RWPE2 (cell line): ENCODE data around the gene SEMA4D.
A peak's percentile ranks its signal among the peaks of the same experiment; 100 is the strongest.

Experiments
- ATAC-seq: fragments of 200-7000 bp; cut with Tn5 transposase; 3 replicates; pipeline ENCODE4 v1.9.1; 2021; ENCODE audit warnings: low read depth
- DNase-seq: peaks from one replicate; pipeline ENCODE4 v3.0.0-alpha.2; 2020; ENCODE audit warnings: low spot score
- H3K27ac ChIP-seq: fragments of 450-650 bp; 2 replicates; pipeline ENCODE4 v1.5.1; 2017; ENCODE audit warnings: mild to moderate bottlenecking; ENCODE audit not compliant: poor library complexity, severe bottlenecking
- H3K27me3 ChIP-seq: fragments of 250-450 bp; sonication (Bioruptor Pico); 2 replicates; pipeline ENCODE4 v1.5.1; 2021; ENCODE audit warnings: mild to moderate bottlenecking, moderate library complexity; ENCODE audit not compliant: insufficient read depth, poor library complexity, severe bottlenecking
- H3K36me3 ChIP-seq: fragments of 250-450 bp; sonication (Bioruptor Pico); 2 replicates; pipeline ENCODE4 v1.5.1; 2020; ENCODE audit warnings: low read depth, mild to moderate bottlenecking, moderate library complexity
- H3K4me1 ChIP-seq: fragments of 250-450 bp; sonication (Bioruptor Pico); 2 replicates; pipeline ENCODE4 v1.5.1; 2021; ENCODE audit warnings: mild to moderate bottlenecking, moderate library complexity; ENCODE audit not compliant: insufficient read depth, poor library complexity, severe bottlenecking
- H3K4me3 ChIP-seq: fragments of 250-450 bp; sonication (Bioruptor Pico); 2 replicates; pipeline ENCODE4 v1.5.1; 2021; ENCODE audit warnings: mild to moderate bottlenecking, moderate library complexity; ENCODE audit not compliant: severe bottlenecking
- H3K9me3 ChIP-seq: fragments of 250-450 bp; sonication (Bioruptor Pico); 2 replicates; pipeline ENCODE4 v1.5.1; 2021; ENCODE audit warnings: mild to moderate bottlenecking, moderate library complexity; ENCODE audit not compliant: severe bottlenecking
- TF ChIP-seq, protein P1 (sequence below): fragments of 450-650 bp; IDR thresholded peaks from one replicate; pipeline ENCODE4 v1.5.1; 2017; ENCODE audit warnings: mild to moderate bottlenecking, moderate library complexity; ENCODE audit not compliant: poor library complexity, severe bottlenecking

SEMA4D gene

DNA sequence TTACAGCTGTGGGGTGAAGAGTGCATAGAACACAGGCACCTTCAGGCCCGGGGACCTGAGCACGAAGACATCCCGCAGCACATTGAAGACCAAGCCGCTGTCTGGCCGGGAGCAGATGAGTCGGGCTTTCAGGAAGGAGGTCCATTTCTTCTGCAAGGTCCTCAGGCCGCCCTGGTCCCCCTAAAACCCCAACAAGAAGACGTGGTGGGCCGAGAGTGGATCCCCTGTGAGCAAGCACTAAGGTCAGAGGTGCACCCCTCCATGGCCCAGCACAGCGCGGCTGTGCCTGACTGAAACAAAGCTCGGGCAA, 109.1 kb downstream of the SEMA4D start:
- peaks cover 6% of the 10 kb centered on the region; the same call in 1 of the 2 replicates for H3K36me3 ChIP-seq
- peaks cover 9% of the 10 kb centered on the region for H3K4me1 ChIP-seq
- H3K27ac ChIP-seq = no peak overlapping the region
- DNase-seq (no peak), ATAC-seq (no peak)
- no peaks in the 10 kb centered on the region for H3K9me3 ChIP-seq
- H3K4me3 ChIP-seq = no peak overlapping the region
- TF ChIP-seq, protein P1, sequence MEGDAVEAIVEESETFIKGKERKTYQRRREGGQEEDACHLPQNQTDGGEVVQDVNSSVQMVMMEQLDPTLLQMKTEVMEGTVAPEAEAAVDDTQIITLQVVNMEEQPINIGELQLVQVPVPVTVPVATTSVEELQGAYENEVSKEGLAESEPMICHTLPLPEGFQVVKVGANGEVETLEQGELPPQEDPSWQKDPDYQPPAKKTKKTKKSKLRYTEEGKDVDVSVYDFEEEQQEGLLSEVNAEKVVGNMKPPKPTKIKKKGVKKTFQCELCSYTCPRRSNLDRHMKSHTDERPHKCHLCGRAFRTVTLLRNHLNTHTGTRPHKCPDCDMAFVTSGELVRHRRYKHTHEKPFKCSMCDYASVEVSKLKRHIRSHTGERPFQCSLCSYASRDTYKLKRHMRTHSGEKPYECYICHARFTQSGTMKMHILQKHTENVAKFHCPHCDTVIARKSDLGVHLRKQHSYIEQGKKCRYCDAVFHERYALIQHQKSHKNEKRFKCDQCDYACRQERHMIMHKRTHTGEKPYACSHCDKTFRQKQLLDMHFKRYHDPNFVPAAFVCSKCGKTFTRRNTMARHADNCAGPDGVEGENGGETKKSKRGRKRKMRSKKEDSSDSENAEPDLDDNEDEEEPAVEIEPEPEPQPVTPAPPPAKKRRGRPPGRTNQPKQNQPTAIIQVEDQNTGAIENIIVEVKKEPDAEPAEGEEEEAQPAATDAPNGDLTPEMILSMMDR = no peak
- H3K27me3 ChIP-seq = no peaks in the 10 kb centered on the region

GRCh38 chr9:89388084-89388867, 109.6 kb downstream of the SEMA4D start:
- ATAC-seq = peak; percentile 75
- Histone ChIP-seq H3K4me3 (no peak overlapping the region), H3K27ac (no peak overlapping the region), H3K36me3 (peaks cover 6% of the 10 kb centered on the region; the same call in 1 of the 2 replicates), H3K4me1 (peaks cover 9% of the 10 kb centered on the region), H3K27me3 (no peaks in the 10 kb centered on the region), H3K9me3 (no peaks in the 10 kb centered on the region)
- TF ChIP-seq, protein P1 = no peak
- no peak for DNase-seq

GRCh38 chr9:89387197-89387849, 110.6 kb downstream of the SEMA4D start:
- ATAC-seq (no peak), DNase-seq (no peak)
- Histone ChIP-seq H3K4me1 (peaks cover 9% of the 10 kb centered on the region), H3K36me3 (peaks cover 6% of the 10 kb centered on the region; the same call in 1 of the 2 replicates), H3K27ac (no peak overlapping the region), H3K27me3 (no peaks in the 10 kb centered on the region), H3K4me3 (no peak overlapping the region), H3K9me3 (no peaks in the 10 kb centered on the region)
- TF ChIP-seq, protein P1 = no peak

GRCh38 chr9:89386797-89387196, 111.1 kb downstream of the SEMA4D start:
- H3K36me3 ChIP-seq = peaks cover 6% of the 10 kb centered on the region; the same call in 1 of the 2 replicates
- H3K27ac ChIP-seq = no peak overlapping the region
- no peaks in the 10 kb centered on the region for H3K9me3 ChIP-seq
- H3K27me3 ChIP-seq = no peaks in the 10 kb centered on the region
- no peak overlapping the region for H3K4me3 ChIP-seq
- ATAC-seq = no peak
- peaks cover 9% of the 10 kb centered on the region for H3K4me1 ChIP-seq
- TF ChIP-seq, protein P1 = no peak
- DNase-seq = no peak

DNA sequence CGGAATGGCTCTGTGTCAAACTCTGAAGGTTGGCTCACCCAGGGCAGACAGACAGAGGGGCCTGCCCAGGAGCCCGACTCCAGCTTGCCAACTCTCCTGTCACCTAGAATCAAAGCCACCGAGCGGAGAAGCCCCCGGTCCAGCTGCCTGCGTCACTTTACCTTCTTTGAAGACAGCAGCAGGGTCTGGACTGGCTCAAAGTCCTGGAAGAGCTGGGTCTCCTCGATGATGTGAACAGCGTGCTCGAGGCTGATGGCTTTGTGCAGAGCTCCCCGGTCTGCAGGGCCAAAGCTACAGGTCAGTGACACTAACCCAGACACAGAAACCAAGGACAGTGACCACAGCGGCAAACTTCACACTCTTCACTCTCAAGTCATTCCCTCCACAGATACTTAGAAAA, 111.7 kb downstream of the SEMA4D start:
- no peak overlapping the region for H3K27ac ChIP-seq
- H3K9me3 ChIP-seq = no peaks in the 10 kb centered on the region
- H3K27me3 ChIP-seq = no peaks in the 10 kb centered on the region
- H3K4me3 ChIP-seq = no peak overlapping the region
- no peak for ATAC-seq
- H3K4me1 ChIP-seq = peaks cover 9% of the 10 kb centered on the region
- H3K36me3 ChIP-seq = peaks cover 6% of the 10 kb centered on the region; the same call in 1 of the 2 replicates
- no peak for DNase-seq
- TF ChIP-seq, protein P1 = no peak
